Middle frontal gyrus (tissue), 1 donor: Measurements from ENCODE around the gene BASP1.
"Not testable (repeated sequence)": the region's sequence is repeated elsewhere in the genome, so short reads cannot be mapped to it uniquely, and the experiment has no call there.

Experiments
- DNase-seq: peaks from one replicate; pipeline ENCODE4 v3.0.0-alpha.2; 2015; ENCODE audit warnings: low spot score; ENCODE audit errors: extremely low spot score

Gene BASP1

DNA sequence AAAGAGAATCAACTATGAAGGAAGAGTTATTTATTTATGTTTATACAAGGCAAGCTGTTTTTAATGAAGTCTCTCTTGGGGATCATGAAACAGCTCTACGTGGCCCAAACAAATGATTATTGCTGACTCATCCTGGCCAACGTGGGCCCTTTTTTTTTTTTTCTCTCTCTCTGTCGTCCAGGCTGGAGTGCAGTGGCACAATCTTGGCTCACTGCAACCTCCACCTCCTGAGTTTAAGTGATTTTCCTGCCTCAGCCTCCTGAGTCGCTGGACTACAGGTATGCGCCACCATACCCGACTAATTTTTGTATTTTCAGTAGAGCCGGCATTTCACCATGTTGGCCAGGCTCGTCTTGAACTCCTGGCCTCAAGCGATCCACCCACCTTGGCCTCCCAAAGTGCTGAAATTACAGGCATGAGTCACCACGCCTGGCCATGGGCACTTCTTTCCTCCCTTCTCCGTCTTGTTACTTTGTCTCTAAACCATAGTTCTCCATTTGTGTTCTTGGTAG is 98.3 kb downstream of the BASP1 start:
- DNase-seq, result no peak

- no peak for DNase-seq
Measured at GRCh38 chr5:17316970-17317459, 99.6 kb downstream of the BASP1 start.

GRCh38 chr5:17317473-17317872 is 100.0 kb downstream of the BASP1 start:
- DNase-seq, result no peak

DNA sequence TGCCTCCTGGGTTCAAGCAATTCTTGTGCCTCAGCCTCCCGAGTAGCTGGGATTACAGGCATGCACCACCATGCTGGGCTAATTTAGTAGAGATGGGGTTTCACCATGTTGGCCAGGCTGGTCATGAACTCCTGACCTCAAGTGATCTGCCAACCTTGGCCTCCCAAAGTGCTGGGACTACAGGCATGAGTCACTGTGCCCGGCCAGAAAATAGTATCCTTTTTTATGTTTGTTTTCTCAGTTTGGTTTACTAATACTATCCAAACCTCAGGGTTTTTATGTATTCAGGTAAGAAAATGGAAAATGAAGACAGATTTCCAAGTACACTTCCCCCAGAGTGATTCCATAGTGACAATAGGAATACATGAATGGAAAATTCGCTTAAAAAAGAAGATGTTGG is 101.7 kb downstream of the BASP1 start:
- not testable (repeated sequence) for DNase-seq

GRCh38 chr5:17325770-17326599 is 108.6 kb downstream of the BASP1 start:
- no peak for DNase-seq
